ENCODE measurements around the gene TTC39A. TPM values are rescaled to one million over a fixed set of nuclear protein-coding genes. Genes with fewer than 3 reads are reported as not detected.
A peak's percentile ranks its signal among the peaks of the same experiment; 100 is the strongest.

The TTC39A gene
- total RNA-seq, 1 donor from 2014 or later = 11.5 TPM

- Histone ChIP-seq H3K27me3 (no peaks in the 10 kb centered on the region), H3K27ac (peak overlapping the region; percentile 82), H3K4me1 (peaks cover 36% of the 10 kb centered on the region), H3K4me3 (no peak overlapping the region), H3K9me3 (no peaks in the 10 kb centered on the region), H3K36me3 (no peaks in the 10 kb centered on the region)
- no peak for TF ChIP-seq POLR2A (IDR thresholded peaks at IDR 0.05)
- TF ChIP-seq POLR2AphosphoS5 (IDR thresholded peaks at IDR 0.05; ENCODE audit: insufficient read depth in 1 of 2, low read depth in 1 of 2) = no peak
- no peak for TF ChIP-seq CTCF (IDR thresholded peaks at IDR 0.05)
- intact Hi-C loops (cut with DNase I) = no loop called here
- no peak for DNase-seq (ENCODE audit: extremely low spot score in 2 of 2)
Measured at GRCh38 chr1:51313268-51313852, 17.0 kb downstream of the TTC39A start.

GRCh38 chr1:51312718-51313117 is 17.6 kb downstream of the TTC39A start:
- DNase-seq (ENCODE audit: extremely low spot score in 2 of 2) = no peak
- no peaks in the 10 kb centered on the region for H3K27me3 ChIP-seq
- no peak overlapping the region for H3K27ac ChIP-seq
- peaks cover 36% of the 10 kb centered on the region for H3K4me1 ChIP-seq
- intact Hi-C loops (cut with DNase I) = no loop called here
- no peak overlapping the region for H3K4me3 ChIP-seq
- no peaks in the 10 kb centered on the region for H3K36me3 ChIP-seq
- TF ChIP-seq CTCF (IDR thresholded peaks at IDR 0.05) = no peak
- TF ChIP-seq POLR2AphosphoS5 (IDR thresholded peaks at IDR 0.05; ENCODE audit: insufficient read depth in 1 of 2, low read depth in 1 of 2) = no peak
- no peak for TF ChIP-seq POLR2A (IDR thresholded peaks at IDR 0.05)
- H3K9me3 ChIP-seq = no peaks in the 10 kb centered on the region

- H3K9me3 ChIP-seq = no peaks in the 10 kb centered on the region
- H3K27ac ChIP-seq = no peak overlapping the region
- H3K4me3 ChIP-seq = no peak overlapping the region
- H3K27me3 ChIP-seq = no peaks in the 10 kb centered on the region
- no peaks in the 10 kb centered on the region for H3K36me3 ChIP-seq
- intact Hi-C loops (cut with DNase I) = no loop called here
- DNase-seq (ENCODE audit: extremely low spot score in 2 of 2) = no peak
- TF ChIP-seq POLR2A (IDR thresholded peaks at IDR 0.05) (no peak), POLR2AphosphoS5 (IDR thresholded peaks at IDR 0.05; ENCODE audit: insufficient read depth in 1 of 2, low read depth in 1 of 2) (no peak), CTCF (IDR thresholded peaks at IDR 0.05) (no peak)
- peaks cover 36% of the 10 kb centered on the region for H3K4me1 ChIP-seq
Measured at GRCh38 chr1:51311826-51312225, 18.5 kb downstream of the TTC39A start.

- Histone ChIP-seq H3K4me1 (peaks cover 30% of the 10 kb centered on the region), H3K27ac (no peak overlapping the region), H3K36me3 (no peaks in the 10 kb centered on the region), H3K27me3 (no peaks in the 10 kb centered on the region), H3K9me3 (no peaks in the 10 kb centered on the region), H3K4me3 (no peak overlapping the region)
- no peak for TF ChIP-seq POLR2A (IDR thresholded peaks at IDR 0.05)
- DNase-seq (ENCODE audit: extremely low spot score in 2 of 2) = no peak
- intact Hi-C loops (cut with DNase I) = no loop called here
Measured at GRCh38 chr1:51310871-51311613, 19.3 kb downstream of the TTC39A start.

DNA sequence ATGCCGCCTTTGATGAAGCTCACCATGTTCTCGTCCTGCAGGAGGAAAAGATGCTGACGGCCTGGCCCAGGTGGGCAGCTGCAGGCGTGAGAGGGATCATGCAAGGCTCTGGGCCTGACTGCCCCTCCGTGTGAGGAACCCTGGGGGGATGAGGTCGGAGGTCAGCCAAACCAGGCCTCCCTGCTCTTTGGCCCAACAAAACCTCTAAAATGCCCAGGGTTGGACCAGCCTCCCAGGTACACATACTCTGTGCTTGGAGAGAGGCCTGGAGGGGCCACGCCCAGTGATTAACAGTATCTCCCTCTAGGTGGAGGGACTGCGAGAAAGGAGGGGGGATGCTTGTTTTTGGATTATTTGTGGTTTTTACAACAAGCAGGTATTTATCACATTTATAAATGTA is 21.1 kb downstream of the TTC39A start:
- no peak for TF ChIP-seq POLR2A (IDR thresholded peaks at IDR 0.05)
- no peak for TF ChIP-seq POLR2AphosphoS5 (IDR thresholded peaks at IDR 0.05; ENCODE audit: insufficient read depth in 1 of 2, low read depth in 1 of 2)
- TF ChIP-seq CTCF (IDR thresholded peaks at IDR 0.05) = no peak
- Histone ChIP-seq H3K27me3 (no peaks in the 10 kb centered on the region), H3K27ac (no peak overlapping the region), H3K4me1 (peaks cover 12% of the 10 kb centered on the region), H3K4me3 (no peak overlapping the region), H3K9me3 (no peaks in the 10 kb centered on the region), H3K36me3 (no peaks in the 10 kb centered on the region)
- DNase-seq (ENCODE audit: extremely low spot score in 2 of 2) = no peak
- intact Hi-C loops (cut with DNase I) = no loop called here

Measured in vagina (tissue), 2 donors.